GM21619 (cell line): Measurements from ENCODE around the gene TENT4B.
"Not testable (repeated sequence)": the region's sequence is repeated elsewhere in the genome, so short reads cannot be mapped to it uniquely, and the experiment has no call there.

Experiments used
- ATAC-seq: cut with Tn5 transposase; IDR thresholded peaks from one replicate; pipeline ENCODE4 v1.9.1; 2021; ENCODE audit not compliant: unreplicated experiment

TENT4B gene

DNA sequence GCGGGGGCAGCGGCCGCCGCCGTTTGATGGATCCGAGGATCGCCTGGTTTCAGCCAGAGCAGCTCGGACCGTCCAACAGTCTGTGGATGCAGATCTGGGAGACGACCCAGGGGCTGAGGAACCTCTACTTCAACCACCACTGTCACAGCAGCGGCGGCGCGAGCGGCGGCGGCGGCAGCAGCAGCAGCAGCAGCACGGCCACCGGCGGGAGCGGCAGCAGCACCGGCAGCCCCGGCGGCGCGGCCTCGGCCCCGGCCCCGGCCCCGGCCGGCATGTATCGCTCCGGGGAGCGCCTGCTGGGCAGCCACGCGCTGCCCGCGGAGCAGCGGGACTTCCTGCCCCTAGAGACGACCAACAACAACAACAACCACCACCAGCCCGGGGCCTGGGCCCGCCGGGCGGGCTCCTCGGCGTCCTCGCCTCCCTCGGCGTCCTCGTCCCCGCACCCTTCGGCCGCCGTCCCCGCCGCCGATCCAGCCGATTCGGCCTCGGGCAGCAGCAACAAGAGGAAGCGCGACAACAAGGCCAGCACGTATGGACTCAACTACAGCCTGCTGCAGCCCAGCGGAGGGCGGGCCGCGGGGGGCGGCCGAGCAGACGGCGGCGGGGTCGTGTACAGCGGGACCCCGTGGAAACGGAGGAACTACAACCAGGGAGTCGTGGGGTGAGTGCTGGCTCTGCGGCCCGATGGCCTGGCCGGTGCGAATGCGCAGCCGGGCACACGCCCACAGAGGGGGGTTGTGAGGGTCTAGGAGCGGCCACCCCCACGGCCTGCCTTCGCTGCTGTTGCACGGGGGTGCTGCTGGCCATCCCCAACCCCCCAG lies 702 bp downstream of the TENT4B start:
- ATAC-seq: peak; percentile 15

GRCh38 chr16:50154420-50154950 lies 1.4 kb downstream of the TENT4B start:
- ATAC-seq: no peak

DNA sequence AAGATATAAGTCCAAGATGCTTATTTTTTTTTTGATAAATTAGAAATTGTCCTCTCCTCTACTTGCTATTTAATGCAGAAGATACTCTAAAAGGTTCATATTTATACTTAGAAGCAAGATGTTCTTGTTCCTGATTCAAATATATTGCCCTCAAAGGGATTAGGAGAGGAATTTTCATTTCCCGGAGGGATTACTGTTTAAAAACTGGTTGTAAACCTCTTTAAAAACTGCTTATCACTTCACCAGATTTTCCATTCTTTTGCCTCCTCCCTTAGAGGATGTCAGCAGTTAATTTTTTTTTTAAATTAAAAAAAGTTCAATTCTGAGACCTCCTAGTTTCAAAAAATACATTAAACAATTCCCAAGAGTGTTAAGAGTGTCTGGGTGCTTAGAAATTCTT lies 2.8 kb downstream of the TENT4B start:
- no peak for ATAC-seq

- ATAC-seq: no peak
Observed at GRCh38 chr16:50156590-50156989, 3.5 kb downstream of the TENT4B start.

DNA sequence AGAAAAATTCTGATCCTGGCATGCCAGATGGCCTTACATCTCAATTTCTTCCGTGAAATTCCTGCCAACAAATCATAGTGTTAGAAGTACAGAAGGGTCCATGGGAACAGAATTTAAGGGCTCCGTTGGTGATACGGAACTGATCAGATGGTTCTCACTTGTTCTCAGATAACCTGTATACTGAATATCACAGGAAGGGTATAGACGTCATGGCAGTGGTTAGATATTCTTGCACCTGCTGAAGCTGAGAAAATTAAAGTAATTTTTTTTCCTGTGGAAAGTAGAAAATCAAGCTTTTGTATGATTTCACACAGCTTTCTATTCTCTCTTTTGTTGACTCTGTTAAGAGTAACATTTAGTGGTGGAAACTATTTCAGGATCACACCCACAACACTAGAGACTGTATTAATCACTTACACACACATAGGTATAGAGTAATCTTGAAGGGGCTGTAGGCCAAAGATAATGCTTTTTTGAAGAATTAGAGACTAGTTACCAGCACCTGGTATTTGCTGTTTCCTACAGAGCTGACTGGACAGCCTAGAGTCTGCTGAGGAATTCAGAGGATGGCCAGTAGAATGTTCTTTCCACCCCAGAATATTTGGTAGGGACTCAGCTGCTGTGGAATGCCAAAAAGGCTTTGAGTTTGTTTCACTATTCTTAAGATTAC lies 7.5 kb downstream of the TENT4B start:
- no peak for ATAC-seq

DNA sequence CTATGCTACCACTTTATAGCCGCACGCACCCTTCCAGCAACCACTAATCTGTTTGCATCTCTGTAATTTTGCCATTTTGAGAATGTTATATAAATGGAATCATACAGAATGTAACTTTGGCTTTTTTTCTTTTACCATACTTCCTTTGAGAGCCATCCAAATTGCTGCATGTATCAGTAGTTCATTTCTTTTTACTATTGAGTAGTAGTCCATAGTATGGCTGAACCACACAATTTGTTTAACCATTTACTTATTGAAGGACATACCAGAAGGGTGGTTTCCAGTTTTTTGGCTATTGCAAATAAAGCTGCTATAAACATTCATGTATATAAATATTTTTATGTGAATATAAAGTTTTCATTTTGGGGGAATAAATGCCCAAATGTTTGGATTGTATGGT lies 8.8 kb downstream of the TENT4B start:
- no peak for ATAC-seq

DNA sequence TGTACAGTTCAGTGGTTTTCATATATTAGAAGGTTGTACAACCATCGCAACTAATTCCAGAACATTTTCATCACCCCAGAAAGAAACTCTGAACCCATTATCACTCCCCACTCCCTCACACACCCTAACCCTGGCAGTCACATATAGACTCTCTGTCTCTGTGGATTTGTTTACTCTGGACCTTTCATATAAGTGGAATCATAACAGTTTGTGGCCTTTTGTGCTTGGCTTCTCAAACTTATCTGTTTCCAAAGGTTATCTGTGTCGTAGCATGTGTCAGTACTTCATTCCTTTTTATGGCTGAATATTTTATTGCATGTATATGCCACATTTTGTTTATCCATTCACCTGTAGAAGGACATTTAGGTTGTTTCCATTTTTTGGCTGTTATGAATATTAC lies 12.4 kb downstream of the TENT4B start:
- ATAC-seq: no peak

DNA sequence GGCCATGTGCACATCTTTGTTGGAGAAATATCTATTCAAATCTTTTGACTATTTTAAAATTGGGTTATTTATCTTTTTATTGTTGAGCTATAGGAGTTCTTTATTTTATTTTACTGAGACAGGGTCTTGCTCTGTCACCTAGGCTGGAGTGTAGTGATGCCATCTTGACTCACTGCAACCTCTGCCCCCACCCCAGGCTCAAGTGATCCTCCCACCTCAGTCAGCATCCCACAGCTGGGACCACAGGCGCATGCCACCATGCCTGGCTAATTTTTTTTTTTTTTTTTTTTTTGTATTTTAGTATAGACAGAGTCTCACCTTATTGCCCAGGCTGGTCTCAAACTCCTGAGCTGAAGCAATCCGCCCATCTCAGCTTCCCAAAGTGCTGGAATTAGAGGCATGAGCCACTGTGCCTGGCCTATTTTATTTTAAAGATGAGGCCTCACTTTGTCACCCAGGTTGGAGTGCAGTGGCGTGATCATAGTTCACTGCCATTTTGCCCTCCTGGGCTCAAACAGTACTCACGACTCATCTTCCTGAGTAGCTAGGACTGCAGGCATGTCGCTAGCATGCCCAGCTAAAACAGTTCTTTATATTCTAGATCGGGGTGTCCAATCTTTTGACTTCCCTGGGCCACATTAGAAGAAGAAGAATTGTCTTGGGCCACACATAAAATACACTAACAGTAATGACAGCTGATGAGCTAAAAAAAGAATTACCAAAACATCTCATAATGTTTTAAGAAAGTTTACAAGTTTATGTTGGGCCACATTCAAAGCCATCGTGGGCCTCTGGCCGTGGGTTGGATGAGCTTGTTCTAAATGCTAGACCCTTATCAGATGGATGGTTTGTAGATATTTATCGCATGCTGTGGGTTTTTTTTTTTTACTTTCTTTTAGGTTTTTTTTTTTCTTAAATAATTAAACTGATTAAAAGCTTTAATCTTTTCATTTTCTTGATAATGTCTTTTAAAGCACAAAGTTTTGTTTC lies 13.7 kb downstream of the TENT4B start:
- ATAC-seq: no peak

GRCh38 chr16:50167556-50167955 lies 14.4 kb downstream of the TENT4B start:
- ATAC-seq: no peak

- ATAC-seq: no peak
Observed at GRCh38 chr16:50169555-50170096, 16.5 kb downstream of the TENT4B start.

DNA sequence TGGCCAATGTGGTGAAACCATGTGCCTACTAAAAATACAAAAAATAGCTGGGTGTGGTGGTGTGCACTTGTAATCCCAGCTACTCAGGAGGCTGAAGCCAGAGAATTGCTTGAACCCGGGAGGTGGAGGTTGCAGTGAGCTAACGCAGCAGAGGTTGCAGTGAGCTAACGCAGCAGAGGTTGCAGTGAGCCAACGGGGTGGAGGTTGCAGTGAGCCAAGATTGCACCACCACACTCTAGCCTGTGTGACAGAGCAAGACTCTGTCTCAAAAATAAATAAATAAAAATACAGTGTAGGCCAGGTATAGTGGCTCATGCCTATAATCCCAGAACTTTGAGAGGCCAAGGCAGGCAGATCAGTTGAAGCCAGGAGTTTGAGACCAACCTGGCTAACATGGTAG lies 18.7 kb downstream of the TENT4B start:
- ATAC-seq: not testable (repeated sequence)

DNA sequence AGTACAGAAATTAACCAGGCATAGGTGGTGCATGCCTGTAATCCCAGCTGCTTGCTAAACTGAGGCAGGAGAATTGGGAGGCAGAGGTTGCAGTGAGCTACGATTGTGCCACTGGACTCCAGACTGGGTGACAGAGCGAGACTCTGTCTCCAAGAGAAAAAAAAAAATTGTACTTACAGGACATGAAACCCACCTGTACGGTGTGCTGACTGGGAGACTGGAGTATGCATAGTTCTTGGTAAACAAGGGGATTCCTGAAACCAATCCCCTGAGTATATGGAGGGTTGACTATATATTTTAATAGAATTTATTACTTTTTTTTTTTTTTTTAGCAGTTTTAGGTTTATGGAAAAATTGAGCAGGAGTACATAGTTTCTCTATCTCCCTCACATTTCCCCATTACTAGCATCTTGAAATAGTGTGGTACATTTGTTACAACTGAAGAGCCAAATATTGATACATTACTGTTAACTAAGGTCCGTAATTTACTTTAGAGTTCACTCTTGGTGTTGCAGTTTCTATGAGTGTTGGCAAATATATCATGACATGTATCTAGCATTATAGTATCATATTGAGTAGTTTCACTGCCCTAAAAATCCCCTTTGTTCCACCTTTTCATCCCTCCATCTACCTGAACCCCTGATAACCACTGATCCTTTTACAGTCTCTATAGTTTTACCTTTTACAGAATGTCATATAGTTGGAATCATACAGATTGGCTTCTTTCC lies 19.3 kb downstream of the TENT4B start:
- no peak for ATAC-seq

DNA sequence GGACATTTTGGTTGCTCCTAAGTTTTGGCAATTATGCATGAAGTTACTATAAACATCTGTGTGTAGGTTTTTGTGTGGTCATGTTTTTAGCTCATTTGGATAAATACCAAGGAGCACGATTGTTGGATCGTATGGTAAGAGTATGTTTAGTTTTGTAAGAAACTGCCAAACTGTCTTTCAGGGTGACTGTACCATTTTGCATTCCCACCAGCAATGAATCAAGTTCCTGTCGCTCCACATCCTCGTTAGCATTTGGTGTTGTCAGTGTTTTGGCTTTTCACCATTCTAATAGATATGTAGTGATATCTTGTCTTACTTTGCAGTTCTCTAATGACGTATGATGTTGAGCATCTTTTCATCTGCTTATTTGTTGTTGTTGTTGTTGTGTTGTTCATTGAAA lies 20.2 kb downstream of the TENT4B start:
- ATAC-seq: no peak

DNA sequence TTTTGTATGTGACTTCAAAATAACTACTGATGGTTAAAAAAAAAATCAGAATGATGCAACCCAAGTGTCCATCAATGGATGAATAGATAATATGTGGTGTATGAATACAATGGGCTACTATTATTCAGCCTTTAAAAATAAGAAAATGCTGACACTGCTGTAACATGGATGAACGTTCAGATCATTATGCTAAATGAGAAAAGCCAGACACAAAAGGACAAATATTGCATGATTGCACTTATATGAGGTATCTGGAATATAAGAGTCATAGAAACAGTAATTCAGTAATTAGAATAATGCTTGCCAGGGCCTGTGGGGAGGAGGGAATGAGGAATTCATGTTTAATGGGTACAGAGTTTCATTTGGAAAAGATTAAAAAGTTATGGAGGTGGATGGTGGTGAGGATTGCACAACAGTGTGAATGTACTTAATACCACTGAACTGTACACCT lies 25.4 kb downstream of the TENT4B start:
- ATAC-seq: no peak

DNA sequence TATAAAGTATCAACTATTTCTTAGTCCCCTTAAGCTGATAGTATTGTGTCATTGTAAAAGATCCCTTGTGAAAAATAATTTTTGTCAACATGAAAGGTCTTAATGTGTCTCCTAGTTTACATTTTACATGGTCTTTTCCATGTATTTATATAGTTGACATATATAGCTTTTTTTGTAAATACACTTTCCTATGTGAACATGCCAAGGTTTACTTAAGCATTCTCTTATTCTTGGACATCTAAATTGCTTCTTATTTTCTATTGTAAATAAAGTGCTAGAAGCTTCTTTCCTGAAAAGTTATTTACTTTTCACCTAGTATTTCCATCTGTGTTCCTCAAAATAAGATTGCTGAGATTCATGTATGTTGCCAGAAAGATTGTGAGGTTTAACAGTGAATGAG lies 29.3 kb downstream of the TENT4B start:
- ATAC-seq: no peak

- no peak for ATAC-seq
Observed at GRCh38 chr16:50183316-50183715, 30.2 kb downstream of the TENT4B start.

GRCh38 chr16:50185005-50185505 lies 31.9 kb downstream of the TENT4B start:
- no peak for ATAC-seq

DNA sequence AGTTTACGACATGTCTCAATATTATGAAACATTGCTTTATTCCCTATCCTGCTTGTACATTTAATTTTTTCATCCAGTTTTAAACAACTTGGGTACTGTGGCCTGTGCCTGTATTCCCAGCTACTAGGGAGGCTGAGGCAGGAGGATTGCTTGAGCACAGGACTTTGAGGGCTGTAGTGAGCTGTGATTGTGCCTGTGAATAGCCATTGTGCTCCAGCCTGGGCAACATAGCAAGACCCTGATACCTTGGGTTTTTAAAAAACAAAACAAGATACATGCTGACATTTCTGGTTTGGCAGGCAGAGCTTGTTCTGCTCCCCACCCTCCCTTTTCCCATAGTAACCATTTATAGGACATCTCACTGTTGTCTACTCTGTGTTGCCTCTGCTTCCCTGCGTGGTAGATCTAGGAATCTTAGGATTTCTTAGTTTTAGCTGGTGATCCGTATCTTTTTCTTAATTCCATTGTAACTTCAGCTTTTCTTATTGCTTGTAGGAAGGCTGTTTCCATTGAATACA lies 35.6 kb downstream of the TENT4B start:
- no peak for ATAC-seq

GRCh38 chr16:50190292-50190691 lies 37.2 kb downstream of the TENT4B start:
- no peak for ATAC-seq
